ENCODE results near the gene AKR1B15.
"Not testable (repeated sequence)": the region's sequence is repeated elsewhere in the genome, so short reads cannot be mapped to it uniquely, and the experiment has no call there.

AKR1B15 gene

GRCh38 chr7:134533288-134533771, 15.6 kb upstream of the AKR1B15 start:
- DNase-seq = no peak

DNA sequence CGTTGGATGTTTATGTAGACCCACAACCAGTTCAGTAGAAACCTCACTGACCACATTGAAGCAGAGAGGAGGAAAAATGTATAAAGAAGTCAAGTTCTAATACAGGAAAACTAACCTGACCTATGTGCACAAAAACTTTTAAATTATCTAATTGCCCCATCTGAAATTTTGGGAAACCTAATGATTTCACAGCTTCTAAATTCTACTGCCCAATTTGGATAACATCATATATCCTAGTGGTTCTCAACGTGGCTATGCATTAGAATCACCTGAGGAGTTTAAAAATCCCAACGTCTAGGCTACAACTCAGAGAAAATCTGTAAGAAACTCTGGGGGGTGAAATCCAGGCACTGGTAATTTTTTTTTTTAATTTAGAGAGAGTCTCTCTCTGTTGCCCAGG, 14.3 kb upstream of the AKR1B15 start:
- DNase-seq = no peak

GRCh38 chr7:134535272-134535918, 13.5 kb upstream of the AKR1B15 start:
- no peak for DNase-seq

DNA sequence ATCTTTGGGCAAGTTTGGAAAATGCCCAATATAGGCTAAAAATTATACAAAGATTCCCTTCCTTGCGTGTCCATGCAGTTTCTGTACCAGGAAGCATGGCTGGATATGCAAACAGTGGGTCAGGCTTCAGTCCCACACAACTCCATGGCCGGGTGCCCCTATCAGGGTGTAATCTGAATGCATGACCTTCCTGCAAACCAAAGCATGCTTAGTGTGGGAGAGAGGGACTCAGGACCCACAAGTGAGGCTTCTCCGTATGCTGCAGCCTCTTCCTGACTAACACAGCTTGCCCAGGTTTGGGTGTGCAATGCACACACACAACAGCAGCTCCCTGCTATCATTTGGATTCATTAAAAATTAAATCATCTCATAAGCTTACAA, 13.0 kb upstream of the AKR1B15 start:
- DNase-seq = no peak

- DNase-seq = not testable (repeated sequence)
These were observed 12.4 kb upstream of the AKR1B15 start for GRCh38 chr7:134536558-134536957.

- DNase-seq = not testable (repeated sequence)
These were observed 11.6 kb upstream of the AKR1B15 start for GRCh38 chr7:134537273-134537781.

GRCh38 chr7:134539380-134540004, 9.4 kb upstream of the AKR1B15 start:
- no peak for DNase-seq

- DNase-seq = not testable (repeated sequence)
These were observed 7.3 kb upstream of the AKR1B15 start for GRCh38 chr7:134541501-134542194.

- DNase-seq = no peak
These were observed 6.6 kb upstream of the AKR1B15 start for GRCh38 chr7:134542195-134542771.

- DNase-seq = no peak
These were observed 3.5 kb upstream of the AKR1B15 start for GRCh38 chr7:134545380-134545779.

DNA sequence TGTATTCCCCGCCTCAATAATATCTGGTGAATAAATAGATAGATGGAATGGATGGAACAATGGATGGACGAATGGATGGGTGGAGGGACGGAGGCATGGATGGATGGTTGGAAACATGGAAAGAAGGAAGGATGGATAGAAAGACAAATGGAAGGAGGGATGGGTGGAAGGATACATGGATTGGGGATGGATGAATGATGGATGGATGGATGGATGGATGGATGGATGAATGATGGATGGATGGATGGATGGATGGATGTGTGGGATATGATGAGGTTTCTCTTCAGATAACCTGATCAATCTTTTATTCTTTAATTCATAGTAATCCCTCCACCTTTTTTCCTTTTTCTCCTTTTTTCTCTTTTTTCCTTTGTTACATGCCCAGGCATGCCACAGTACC, 3.0 kb upstream of the AKR1B15 start:
- DNase-seq = no peak

GRCh38 chr7:134546955-134547354, 2.0 kb upstream of the AKR1B15 start:
- no peak for DNase-seq

GRCh38 chr7:134547397-134548054, 1.4 kb upstream of the AKR1B15 start:
- peak; percentile 46 for DNase-seq

DNA sequence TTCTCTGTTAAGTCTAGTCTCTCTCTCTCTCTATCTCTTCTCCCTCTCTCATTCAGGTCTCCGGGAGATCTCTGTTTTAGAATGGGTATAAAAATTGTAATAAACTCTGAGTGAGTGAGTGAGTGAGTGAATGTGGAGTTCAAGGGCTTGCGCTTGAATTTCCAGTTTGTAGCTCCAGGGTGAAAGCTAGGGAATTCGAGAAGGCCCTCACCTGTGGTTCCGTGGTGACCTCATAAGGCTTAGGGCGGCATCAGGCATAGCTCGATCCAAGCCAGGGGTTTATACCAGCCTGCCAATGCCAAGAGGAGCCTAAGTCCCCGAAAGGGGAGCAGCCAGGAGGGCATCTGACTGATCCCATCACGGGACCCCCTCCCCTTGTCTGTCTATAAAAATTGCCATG, 456 bp downstream of the AKR1B15 start:
- no peak for DNase-seq

DNA sequence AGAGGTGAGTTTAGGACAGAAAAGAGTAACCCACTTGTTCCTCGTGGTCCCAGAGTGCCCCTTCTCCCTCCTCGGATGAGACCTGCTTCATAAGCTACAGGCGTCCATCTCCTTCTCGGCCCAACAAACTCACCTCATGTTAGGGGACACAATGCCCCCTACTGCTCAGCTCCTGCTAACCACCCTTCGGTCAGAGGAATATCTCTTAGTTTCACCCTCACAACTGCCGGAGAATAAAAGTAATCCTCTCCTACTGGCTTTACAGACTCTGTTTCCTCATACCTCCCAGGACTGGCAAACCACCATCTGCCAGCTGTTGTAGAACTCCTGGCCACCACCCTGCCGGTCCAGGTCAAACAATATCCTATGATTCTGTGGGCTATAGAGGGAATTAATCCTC, 3.2 kb downstream of the AKR1B15 start:
- DNase-seq = no peak

DNA sequence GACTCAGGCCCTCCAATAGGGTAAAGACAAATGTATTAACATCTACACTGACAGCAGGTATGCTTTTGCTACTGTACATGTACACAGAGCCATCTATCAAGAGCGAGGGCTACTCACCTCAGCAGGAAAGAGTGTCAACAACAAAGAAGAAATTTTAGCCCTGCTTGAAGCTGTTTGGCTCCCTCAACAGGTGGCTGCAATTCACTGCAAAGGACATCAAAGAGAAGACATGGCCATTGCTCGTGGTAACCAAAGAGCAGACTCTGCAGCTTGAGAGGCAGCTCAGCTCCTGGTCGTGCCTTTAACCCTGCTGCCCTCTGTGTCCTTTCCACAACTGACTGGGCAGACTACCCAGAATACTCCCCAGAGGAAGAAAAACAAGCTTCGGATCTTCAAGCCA, 5.1 kb downstream of the AKR1B15 start:
- no peak for DNase-seq

DNA sequence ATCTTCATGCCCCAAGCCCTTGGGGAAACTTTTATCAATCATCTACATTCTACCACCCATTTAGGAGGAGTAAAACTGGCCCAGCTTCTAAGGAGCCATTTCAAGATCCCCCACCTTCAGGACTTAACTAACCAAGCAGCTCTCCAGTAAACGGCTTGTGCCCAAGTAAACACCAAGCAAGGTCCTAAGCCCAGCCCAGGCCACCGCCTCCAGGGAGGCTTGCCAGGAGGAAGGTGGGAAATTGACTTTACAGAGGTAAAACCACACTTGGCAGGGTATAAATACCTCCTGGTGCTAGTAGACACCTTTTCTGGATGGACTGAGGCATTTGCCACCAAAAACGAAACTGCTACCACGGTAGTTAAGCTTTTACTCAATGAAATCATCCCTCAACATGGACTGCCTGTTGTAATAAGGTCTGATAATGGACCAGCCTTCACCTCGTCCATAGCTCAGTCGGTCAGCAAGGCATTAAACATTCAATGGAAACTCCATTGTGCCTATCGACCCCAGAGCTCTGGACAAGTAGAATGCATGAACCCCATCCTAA, 5.6 kb downstream of the AKR1B15 start:
- no peak for DNase-seq

DNA sequence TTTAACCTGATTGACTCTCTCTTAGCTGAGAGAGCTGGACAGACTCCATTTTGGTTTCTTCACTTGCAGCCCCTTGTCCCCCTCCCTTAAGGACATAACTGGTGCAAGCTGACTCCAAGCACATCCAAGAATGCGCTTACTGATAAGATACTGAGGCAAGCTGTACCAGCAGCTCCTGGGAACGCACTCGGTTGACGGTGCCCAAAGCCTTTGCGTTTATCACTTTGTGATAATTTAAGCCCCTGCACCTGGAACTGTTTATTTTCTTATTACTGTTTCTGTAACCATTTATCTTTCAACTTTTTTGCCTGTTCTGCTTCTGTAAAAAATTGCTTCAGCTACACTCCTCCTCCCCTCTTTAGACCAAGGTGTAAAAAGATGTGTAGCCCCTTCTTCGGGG, 8.5 kb downstream of the AKR1B15 start:
- no peak for DNase-seq

DNA sequence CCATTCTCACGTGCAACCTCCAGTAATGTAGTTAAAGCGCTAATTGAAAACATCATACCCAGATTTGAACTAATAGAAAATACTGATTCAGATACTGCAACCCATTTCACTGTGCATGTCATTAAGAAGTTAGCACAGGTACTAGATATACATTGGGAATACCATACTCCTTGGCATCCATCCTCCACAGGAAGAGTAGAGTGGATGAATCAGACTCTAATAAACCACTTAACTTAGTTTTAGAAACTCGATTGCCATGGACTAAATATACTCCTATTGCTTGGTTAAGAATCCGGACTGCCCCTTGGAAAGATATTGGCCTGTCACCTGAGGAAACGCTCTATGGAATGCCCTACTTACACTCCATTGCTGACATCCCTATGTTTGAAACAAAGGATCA, 9.5 kb downstream of the AKR1B15 start:
- no peak for DNase-seq

GRCh38 chr7:134561616-134562015, 12.7 kb downstream of the AKR1B15 start:
- DNase-seq = not testable (repeated sequence)

GRCh38 chr7:134562136-134562535, 13.2 kb downstream of the AKR1B15 start:
- DNase-seq = no peak

GRCh38 chr7:134563398-134563749, 14.5 kb downstream of the AKR1B15 start:
- not testable (repeated sequence) for DNase-seq

DNA sequence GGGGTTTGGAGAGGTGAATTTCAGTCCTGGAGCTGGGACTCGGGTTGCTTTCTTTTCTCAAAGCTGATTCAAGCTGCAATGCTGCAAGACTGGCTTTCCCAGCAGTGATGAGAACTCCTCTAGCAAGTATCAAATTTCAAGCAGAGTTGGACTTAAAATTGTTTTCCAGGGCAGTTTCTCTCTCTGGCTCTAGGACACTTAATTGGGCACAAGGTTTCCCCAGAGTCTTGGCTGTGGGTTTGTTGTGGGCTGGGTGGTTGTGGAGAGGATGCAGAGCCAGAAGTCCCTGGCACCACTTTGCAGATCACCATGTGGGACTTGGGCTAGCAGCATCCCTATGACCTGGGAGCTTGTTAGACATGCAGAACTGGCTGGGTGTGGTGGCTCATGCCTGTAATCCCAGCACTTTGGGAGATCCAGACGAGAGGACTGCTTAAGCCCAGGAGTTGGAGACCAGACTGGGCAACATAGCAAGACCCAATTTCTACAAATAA, 16.8 kb downstream of the AKR1B15 start:
- DNase-seq = no peak

Data from activated effector memory CD4-positive, alpha-beta T cell treated with Interleukin-2 at 50 U/mL for 16 hours (primary cell).